ENCODE results near the gene MRPL18. TPM values are rescaled to one million over a fixed set of nuclear protein-coding genes. Genes with fewer than 3 reads are reported as not detected.
"Not testable (repeated sequence)": the region's sequence is repeated elsewhere in the genome, so short reads cannot be mapped to it uniquely, and the experiment has no call there.

The MRPL18 gene
- total RNA-seq, 1 donor from 2014 or later, result 62.6 TPM

- no peak for DNase-seq
Observed at GRCh38 chr6:159817951-159818739, 27.9 kb downstream of the MRPL18 start.

GRCh38 chr6:159819098-159819497 is 28.8 kb downstream of the MRPL18 start:
- DNase-seq, result no peak

- peak; percentile 13 for DNase-seq
Observed at GRCh38 chr6:159819932-159820640, 29.8 kb downstream of the MRPL18 start.

GRCh38 chr6:159821122-159821521 is 30.9 kb downstream of the MRPL18 start:
- DNase-seq, result no peak

- DNase-seq, result no peak
Observed at GRCh38 chr6:159821726-159822125, 31.5 kb downstream of the MRPL18 start.

GRCh38 chr6:159823953-159824352 is 33.7 kb downstream of the MRPL18 start:
- DNase-seq, result no peak

GRCh38 chr6:159824690-159825089 is 34.4 kb downstream of the MRPL18 start:
- not testable (repeated sequence) for DNase-seq

- DNase-seq, result no peak
Observed at GRCh38 chr6:159826004-159826403, 35.7 kb downstream of the MRPL18 start.

GRCh38 chr6:159826968-159827647 is 36.8 kb downstream of the MRPL18 start:
- peak; percentile 84 for DNase-seq

- peak; percentile 44 for DNase-seq
Observed at GRCh38 chr6:159828074-159828473, 37.8 kb downstream of the MRPL18 start.

- DNase-seq, result peak; percentile 19
Observed at GRCh38 chr6:159829526-159829925, 39.3 kb downstream of the MRPL18 start.

GRCh38 chr6:159830501-159831372 is 40.5 kb downstream of the MRPL18 start:
- DNase-seq, result peak; percentile 8

GRCh38 chr6:159831373-159831679 is 41.1 kb downstream of the MRPL18 start:
- no peak for DNase-seq

- DNase-seq, result no peak
Observed at GRCh38 chr6:159832946-159833345, 42.7 kb downstream of the MRPL18 start.

- DNase-seq, result no peak
Observed at GRCh38 chr6:159833556-159833955, 43.3 kb downstream of the MRPL18 start.

GRCh38 chr6:159833997-159834603 is 43.8 kb downstream of the MRPL18 start:
- no peak for DNase-seq

GRCh38 chr6:159836718-159837490 is 46.6 kb downstream of the MRPL18 start:
- no peak for DNase-seq

- no peak for DNase-seq
Observed at GRCh38 chr6:159837511-159837910, 47.2 kb downstream of the MRPL18 start.

GRCh38 chr6:159838020-159838744 is 47.9 kb downstream of the MRPL18 start:
- no peak for DNase-seq

GRCh38 chr6:159842035-159842434 is 51.8 kb downstream of the MRPL18 start:
- no peak for DNase-seq
